ENCODE data around the gene PHKB.
A peak's percentile ranks its signal among the peaks of the same experiment; 100 is the strongest.

Gene PHKB

DNA sequence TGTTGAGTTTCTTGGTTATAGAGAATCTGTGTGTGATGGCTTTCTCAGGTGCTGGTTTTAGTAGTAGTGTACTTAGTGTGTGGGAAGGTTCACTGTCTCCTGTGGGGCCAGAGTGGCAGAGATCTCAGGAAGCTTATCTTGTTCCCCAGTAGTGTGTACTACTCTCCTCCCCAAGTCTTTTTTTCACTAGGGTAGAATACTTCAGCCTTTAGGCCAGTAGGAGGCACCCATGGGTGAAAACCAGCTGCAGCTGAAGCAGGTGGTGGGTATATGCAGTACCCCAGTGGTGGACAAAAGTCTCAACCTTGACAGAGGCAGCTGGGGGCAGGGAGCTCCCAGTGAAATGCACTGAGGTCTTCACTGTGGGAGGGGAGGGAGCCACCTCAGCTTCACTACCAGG, 109.9 kb downstream of the PHKB start:
- no peak for ATAC-seq

GRCh38 chr16:47571711-47572110, 110.6 kb downstream of the PHKB start:
- no peak for ATAC-seq

GRCh38 chr16:47574091-47575054, 113.2 kb downstream of the PHKB start:
- ATAC-seq = peak; percentile 80 to 83

DNA sequence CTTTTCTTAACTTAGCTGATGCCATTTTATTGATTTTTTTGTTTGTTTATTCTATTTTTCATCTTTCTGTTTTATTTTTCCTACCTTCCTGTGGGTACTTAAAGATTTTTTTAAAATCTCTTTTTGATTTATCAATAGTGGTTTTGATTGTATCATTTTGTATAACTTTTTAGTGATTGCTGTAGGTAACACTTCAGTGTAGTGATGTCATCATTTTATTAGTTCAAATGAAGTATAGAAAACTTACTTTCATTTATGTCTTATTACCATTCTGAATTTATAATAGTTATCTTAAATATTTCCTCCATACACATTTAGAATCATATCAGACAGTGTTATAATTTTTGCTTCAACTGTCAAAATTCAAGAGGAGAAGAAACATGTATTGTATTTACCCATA, 115.9 kb downstream of the PHKB start:
- ATAC-seq = no peak

DNA sequence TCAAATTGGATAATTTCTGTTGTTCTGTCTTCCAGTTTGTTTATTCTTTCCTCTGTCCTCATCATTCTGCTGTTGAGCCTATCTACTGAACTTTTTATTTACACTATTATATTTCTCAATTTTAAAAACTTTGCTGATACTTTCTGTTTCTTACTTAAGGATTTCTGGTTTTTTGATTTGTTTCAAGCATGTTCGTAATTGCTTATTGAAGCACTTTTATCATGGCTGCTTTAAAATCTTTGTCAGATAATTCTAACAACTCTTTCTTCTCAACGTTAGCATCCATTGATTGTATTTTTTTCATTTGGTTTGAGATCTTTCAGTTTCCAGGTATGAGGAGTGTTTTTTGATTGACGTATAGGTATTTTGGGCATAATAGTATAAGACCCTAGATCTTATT, 116.9 kb downstream of the PHKB start:
- no peak for ATAC-seq

- ATAC-seq = no peak
Observed at GRCh38 chr16:47578573-47578972, 117.4 kb downstream of the PHKB start.

- no peak for ATAC-seq
Observed at GRCh38 chr16:47581114-47581513, 120.0 kb downstream of the PHKB start.

DNA sequence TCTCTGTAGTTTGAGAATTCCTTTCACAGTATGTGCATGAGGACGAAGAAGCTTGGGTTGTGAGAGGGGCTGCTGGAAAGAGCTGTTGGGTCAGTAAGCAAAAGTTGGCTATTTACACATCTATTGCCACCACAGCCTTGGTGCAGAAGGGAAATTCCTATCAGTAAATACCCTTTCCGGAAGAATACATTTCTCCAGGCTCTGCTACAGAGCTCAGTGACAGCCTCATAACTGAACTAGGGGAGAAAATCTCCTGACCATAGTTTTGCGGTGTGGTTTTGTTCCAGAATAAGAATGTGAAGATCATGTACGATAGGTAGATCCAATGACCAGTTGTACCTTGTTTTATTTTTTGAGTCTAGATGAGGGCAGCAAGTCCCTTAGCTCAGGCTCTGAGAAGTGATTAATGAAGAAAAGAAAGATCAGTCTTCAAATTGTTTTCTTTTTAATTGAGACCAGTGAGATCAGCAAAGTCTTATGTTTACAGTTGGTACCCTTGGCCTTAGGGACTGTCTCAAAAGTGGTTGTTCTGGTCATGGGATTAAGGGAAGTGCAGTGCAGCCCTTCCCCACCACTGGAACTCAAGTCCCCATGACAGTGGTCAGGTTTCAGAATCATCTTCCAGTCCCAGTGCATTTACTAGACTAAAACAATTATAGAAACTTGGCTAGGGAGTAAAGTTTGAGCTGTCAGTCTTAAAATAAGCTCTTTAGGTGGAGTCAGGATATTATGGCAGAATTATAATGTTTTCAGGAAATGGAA, 123.5 kb downstream of the PHKB start:
- no peak for ATAC-seq

DNA sequence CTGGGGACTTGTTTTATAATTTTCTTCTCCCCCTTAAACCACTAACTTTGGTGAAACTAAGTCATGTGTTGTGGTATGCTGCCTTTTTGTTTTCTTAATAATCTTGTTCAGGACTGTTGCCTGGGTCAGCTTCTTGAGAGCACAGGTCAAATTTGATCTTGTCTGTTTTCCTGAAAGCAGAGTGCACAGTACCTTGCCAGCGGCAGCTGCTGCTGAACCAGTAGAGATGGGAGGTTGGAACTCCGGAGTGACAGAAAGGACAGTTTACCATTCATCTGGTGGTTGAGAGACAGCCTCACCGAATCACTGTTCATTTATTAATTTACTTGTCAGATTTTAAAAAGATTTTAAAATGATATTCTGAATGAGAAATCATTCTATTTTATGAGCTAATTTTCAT, 125.0 kb downstream of the PHKB start:
- ATAC-seq = no peak

DNA sequence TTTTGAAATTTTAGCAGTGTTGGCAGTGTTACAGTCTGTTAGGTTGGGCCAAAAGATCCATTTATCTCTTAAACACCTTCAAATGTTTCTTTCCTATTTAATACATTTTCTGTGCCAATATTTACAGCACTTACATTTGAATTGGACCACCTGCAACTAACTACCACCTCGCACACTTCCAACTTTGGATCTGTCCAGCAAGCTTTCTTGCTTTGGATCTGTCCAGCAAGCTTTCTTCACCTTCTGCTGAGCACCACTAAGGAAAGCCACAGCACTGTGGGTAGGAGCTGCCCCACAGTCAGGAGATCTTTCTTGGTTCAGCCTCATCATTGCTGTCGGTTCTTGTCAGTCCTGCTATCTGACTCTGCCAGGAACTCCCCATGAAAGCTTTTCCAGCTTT, 129.3 kb downstream of the PHKB start:
- ATAC-seq = no peak

DNA sequence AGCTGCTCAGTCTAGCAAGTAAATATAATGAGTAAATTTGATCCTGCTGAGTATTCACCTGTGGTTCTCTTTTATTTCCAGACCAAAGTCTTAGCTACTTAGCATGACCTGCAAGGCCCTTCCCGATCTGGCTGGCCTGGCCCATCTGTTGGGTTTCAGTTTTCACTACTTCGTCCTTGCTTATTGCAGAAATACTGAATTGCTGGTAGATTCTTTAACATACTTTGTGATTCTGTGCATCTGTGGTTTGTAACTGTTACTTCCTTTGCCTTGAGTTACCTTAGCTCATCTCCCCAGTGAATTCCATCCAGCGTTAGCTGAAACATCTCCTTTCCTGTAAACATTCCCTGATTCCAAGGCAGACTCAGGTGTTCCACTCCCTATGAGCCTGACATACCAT, 131.1 kb downstream of the PHKB start:
- no peak for ATAC-seq

DNA sequence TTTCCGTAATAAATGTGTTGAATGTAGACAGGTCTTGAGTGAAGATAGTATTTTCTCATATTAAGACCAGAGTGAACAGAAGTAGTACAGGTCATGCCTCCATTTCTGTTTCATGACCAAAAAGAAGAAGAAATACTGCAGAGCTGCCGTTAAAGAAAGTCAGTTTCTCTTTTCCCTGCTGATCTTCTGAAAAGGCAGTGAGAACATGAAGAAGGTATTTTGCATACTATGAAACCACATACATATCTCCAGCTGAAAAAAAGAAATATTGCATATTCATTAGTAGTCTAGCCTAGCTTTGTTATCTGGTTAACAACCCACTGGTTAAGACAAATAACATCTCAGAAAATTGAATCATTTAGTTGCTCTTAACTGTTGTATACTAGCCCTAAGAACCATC, 138.4 kb downstream of the PHKB start:
- no peak for ATAC-seq

DNA sequence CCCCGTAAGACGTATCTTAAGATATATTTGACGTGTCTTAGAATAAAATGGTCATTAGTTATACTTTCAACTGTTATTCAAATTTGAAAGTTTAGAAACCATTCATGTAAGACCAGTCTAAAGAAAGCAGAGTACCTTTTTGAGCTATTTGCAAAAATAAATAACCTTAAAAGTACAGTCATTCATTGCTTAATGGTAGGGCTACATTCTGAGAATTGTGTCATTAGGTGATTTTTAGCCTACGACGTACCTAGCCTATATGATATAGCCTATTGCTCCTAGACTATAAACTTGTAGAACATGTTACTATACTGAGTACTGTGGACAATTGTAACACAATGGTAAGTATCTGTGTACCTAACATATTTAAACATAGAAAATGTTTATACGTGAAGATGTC, 139.2 kb downstream of the PHKB start:
- no peak for ATAC-seq

- ATAC-seq = no peak
Observed at GRCh38 chr16:47604306-47604705, 143.2 kb downstream of the PHKB start.

GRCh38 chr16:47611042-47611441, 149.9 kb downstream of the PHKB start:
- ATAC-seq = no peak

- ATAC-seq = no peak
Observed at GRCh38 chr16:47611848-47612493, 150.8 kb downstream of the PHKB start.

DNA sequence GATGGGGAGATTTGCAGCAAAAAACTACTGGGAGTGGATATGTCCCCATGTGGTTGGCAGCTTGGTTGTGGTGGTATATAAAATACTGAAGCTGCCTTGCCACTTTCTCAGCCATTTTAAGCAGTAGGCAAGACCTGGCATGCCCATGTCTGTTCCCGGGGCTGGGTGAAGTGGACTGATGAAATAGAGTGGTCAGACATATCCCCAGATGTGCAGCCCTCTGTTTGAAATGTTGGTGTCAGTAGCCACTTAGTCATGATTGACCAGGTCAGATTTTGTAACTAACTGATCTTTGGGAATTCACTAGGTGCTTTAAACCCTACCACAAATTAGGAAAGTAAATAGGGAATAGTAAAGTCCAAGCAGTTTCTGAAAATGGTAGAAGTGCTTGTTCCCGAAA, 151.6 kb downstream of the PHKB start:
- no peak for ATAC-seq

DNA sequence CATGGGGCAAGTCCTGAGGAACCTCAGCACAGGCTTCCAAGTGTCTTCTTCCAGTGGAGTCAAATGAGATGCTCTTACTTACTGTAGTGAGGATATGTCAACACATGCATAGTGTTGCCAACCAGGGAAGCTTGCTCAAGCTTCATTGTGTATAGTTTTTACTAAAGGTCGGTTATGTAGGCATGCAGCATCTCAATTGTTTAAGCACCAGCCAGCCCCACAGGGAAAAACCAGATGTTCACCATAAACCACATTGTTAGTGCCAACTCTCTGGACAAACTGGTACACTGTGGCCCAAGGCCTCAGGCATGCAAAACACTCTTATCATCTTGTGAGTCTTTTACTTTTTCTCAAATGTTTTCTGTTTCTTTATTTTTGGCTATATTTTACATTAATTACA, 152.1 kb downstream of the PHKB start:
- ATAC-seq = no peak

DNA sequence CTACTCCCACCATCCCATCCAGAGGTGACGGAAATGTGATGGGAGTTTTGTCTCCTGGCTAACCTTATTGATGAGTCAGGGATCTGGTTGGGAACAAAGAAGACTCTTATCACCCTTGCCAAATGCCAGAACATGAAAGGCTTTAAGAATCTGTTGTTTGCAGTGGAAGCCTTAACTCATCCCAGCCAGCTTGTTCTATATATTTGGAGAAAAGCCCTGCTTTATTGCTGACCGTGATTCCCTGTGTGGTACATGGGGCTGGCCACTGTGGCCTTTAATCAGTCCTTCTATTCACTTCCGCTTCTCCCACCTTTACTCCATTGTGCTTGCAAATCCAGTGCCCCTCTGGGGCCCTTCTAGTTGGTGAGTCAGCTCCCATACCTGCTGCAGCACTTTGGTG, 156.6 kb downstream of the PHKB start:
- ATAC-seq = no peak

- no peak for ATAC-seq
Observed at GRCh38 chr16:47622451-47623176, 161.5 kb downstream of the PHKB start.

DNA sequence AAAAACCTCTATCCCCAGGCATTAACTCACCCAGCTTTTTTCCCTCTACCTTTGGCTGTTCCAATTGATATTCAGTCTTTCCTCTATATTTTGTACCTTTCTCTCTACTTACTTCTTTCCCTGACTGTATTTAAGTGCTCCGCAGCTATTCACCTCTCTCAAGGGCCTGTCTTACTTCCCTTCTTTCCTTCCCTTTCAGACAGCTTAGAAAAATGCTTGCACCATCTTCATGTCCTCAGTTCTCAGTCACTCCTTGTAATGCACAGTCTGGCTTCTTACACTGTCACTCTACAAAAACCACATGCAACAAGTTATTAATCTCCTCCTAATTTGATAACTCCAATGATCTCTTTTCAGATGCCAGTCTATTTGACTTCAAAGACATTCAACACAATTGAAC, 163.4 kb downstream of the PHKB start:
- ATAC-seq = no peak

DNA sequence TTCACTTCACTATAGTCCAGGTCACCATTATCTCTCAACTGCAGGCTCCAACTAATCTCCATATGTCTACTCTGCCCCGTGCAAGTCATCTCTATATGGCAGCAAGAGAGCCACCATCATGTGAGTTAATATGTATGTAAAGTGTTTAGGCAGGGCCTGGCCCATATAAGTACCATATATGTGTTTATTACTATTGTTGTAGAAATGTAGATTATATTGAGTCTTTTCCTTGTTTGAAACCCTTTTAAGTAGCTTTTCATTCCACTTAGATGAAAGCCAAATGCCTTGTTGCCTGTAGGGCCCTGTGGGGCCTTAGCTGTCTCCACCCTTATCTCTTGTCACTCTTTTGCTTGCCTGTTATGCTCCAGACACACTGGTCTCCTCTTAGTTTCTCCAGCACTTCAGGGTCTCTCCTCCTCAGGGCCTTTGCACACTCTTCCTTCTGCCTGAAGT, 164.0 kb downstream of the PHKB start:
- ATAC-seq = no peak

- ATAC-seq = no peak
Observed at GRCh38 chr16:47626246-47626645, 165.1 kb downstream of the PHKB start.

Data from activated CD4-positive, CD25-positive, alpha-beta regulatory T cell treated with anti-CD3 and anti-CD28 coated beads, Interleukin-2, amount 50 U/mL, for 24 hours (primary cell).